ENCODE results near the gene ADAMTS14. TPM values are rescaled to one million over a fixed set of nuclear protein-coding genes. Genes with fewer than 3 reads are reported as not detected.

Gene ADAMTS14
- total RNA-seq, 1 donor: 3.0 TPM

DNA sequence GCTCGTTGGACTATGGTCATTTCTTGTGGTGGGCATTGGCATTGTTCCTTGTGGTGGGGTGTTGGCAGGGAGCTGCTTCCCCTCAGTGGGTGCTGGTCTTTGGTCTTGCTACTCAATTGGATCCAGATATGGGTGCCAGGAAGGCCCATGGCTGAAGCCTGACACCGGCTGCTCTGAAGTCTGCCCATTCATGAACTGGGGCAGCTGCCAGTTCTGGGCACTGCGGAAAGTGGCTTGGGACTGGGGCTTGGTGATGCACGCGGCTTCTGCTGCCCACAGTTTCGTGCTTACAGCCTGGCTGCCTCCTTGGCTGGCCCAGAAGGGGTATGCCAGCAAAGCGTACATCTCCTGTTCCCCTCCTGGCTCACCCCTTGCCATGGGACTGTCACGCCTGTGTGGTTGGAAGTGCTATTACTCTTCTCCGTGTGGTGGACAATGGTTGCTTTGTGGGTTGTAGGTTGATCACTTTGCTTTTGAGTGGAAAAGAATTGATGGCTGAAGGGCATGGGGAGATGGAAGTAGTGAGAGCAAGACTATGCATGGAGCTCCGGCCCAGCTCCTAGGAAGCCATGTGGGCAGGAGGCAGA lies 54.7 kb downstream of the ADAMTS14 start:
- DNase-seq (ENCODE audit: low read depth in 2 of 3, low spot score in 2 of 3): no peak

DNA sequence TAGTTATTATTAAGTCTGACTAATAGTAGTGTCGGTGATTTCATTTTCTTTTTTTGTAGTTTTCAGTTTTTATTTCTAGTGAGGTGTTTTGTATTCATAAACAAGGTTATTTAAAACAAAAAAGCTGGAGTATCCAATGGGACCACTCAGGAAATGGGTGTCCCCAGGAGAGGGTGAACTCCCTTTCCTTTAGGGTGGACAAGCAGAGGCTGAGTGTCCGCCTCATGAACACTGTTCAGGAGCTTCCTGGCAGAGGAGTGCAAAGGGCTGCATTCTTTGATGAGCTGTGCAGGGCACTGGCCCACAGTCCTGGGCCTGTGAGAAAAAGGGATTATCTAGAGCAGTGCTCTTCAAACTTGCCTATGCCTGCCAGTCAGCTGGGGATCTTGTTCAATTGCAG lies 56.0 kb downstream of the ADAMTS14 start:
- no peak for DNase-seq (ENCODE audit: low read depth in 2 of 3, low spot score in 2 of 3)

GRCh38 chr10:70729763-70730357 lies 57.6 kb downstream of the ADAMTS14 start:
- DNase-seq (ENCODE audit: low read depth in 2 of 3, low spot score in 2 of 3): no peak

- no peak for DNase-seq (ENCODE audit: low read depth in 2 of 3, low spot score in 2 of 3)
Measured at GRCh38 chr10:70730955-70731354, 58.6 kb downstream of the ADAMTS14 start.

- no peak for DNase-seq (ENCODE audit: low read depth in 2 of 3, low spot score in 2 of 3)
Measured at GRCh38 chr10:70732569-70732968, 60.3 kb downstream of the ADAMTS14 start.

DNA sequence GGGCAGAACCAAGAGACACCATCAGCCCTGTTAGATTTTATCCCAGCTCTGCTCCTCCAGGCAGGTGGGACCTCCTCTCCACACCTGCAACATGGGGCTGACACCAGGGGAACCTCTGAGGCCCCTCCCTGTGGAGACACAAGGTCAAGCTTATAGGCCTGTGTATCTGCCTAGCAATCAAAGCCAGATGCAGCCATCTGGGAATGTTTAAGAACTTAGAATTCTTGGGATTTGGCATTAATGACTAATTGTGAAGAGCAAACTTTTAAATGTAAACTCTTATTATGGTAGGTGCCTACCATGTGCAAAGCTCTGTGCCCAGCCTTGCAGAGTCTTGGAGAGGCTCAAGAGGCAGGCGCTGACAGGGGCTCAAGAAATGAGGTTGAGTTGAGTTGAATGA lies 60.7 kb downstream of the ADAMTS14 start:
- DNase-seq (ENCODE audit: low read depth in 2 of 3, low spot score in 2 of 3): no peak

DNA sequence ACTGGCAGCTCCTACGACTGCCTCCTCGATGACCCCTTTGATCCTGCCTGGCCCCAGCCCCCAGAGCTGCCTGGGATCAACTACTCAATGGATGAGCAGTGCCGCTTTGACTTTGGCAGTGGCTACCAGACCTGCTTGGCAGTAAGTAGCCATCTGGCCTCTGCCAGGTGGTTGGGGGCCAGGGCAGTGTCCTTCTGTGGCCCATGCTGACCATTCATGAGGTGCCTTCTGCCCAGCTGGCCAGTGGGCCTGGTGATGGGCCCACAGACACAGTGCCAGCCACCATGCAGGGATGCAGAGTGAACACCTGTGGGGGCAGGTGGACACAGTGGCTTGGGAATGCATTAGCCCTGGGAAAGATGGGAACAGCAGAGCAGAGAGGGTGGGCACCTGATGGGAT lies 62.9 kb downstream of the ADAMTS14 start:
- DNase-seq (ENCODE audit: low read depth in 2 of 3, low spot score in 2 of 3): no peak

GRCh38 chr10:70736525-70736924 lies 64.2 kb downstream of the ADAMTS14 start:
- DNase-seq (ENCODE audit: low read depth in 2 of 3, low spot score in 2 of 3): no peak

GRCh38 chr10:70737250-70737649 lies 64.9 kb downstream of the ADAMTS14 start:
- DNase-seq (ENCODE audit: low read depth in 2 of 3, low spot score in 2 of 3): no peak

GRCh38 chr10:70738006-70738760 lies 65.9 kb downstream of the ADAMTS14 start:
- DNase-seq (ENCODE audit: low read depth in 2 of 3, low spot score in 2 of 3): no peak

DNA sequence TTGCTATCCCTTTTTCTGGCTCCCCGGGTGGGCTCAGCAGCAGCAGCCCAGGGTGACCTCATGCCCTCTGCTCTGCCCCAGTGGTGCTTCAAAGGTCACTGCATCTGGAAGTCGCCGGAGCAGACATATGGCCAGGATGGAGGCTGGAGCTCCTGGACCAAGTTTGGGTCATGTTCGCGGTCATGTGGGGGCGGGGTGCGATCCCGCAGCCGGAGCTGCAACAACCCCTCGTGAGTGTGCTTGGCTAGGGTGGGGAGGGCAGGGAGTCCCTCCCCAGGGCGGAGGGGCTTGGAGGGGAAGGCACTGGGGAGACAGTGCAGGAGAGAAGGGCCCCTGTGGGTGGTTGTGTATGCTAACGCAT lies 66.4 kb downstream of the ADAMTS14 start:
- no peak for DNase-seq (ENCODE audit: low read depth in 2 of 3, low spot score in 2 of 3)

DNA sequence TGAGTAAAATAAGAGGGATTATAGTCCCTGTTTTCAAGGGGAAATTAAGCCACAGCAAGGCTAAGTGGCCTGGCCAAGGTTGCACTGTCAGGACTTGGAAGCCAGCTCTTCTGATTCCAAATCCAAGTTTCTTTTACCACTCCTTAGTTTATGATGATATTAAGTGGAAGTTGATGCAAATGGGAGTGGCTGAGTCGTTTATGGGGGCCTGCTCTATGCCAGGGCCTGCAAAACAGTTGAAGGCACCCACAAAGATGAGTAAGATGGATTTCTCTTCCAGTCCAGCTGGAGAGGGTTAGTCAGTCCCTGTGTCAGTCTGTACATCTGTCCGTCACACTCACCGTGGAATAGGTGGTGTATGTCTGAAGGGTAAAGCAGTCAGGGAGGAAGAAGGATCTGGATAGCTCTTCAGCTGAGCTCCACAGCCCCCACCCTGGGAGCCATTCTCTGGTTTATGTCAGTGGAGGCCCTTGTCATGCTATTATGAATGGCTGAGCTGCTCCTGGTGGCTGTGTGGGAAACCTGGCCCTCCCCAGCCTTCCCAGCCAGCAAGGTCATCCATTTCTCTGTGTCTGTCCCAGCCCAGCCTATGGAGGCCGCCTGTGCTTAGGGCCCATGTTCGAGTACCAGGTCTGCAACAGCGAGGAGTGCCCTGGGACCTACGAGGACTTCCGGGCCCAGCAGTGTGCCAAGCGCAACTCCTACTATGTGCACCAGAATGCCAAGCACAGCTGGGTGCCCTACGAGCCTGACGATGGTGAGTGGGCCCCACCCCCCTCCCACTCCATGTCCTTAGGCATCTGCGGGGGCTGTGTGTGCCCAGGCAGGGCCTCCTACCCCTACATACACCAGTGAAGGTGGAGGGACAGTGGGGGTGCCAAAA lies 68.3 kb downstream of the ADAMTS14 start:
- no peak for DNase-seq (ENCODE audit: low read depth in 2 of 3, low spot score in 2 of 3)

GRCh38 chr10:70742537-70743429 lies 70.5 kb downstream of the ADAMTS14 start:
- DNase-seq (ENCODE audit: low read depth in 2 of 3, low spot score in 2 of 3): peak in 2 of 3 donors; percentile 36 to 38

DNA sequence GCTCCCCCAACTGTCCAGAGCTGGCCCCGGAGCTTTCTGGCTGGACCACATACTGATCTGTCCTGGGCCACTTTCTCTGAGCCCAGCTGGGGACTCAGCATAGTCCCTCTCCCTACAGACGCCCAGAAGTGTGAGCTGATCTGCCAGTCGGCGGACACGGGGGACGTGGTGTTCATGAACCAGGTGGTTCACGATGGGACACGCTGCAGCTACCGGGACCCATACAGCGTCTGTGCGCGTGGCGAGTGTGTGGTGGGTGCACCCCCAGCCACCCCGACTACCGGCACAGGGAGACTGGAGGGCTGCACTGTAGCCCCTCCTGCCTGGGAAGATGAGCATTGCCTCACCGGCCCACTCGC lies 71.1 kb downstream of the ADAMTS14 start:
- DNase-seq (ENCODE audit: low read depth in 2 of 3, low spot score in 2 of 3): no peak

DNA sequence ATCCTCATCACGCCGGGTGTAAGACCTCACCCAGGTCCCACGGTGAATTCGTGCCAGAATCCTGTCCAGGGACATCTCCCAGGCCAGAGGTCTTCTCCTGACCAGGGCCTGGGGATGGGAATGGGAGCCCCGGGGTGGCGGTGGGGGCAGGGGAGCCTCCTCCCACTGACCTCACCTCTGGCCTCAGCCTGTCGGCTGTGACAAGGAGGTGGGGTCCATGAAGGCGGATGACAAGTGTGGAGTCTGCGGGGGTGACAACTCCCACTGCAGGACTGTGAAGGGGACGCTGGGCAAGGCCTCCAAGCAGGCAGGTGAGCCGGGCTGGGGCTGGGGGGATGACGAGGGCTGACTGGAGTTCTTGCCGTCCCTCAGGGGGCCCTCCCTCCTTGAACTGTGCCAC lies 71.6 kb downstream of the ADAMTS14 start:
- no peak for DNase-seq (ENCODE audit: low read depth in 2 of 3, low spot score in 2 of 3)

DNA sequence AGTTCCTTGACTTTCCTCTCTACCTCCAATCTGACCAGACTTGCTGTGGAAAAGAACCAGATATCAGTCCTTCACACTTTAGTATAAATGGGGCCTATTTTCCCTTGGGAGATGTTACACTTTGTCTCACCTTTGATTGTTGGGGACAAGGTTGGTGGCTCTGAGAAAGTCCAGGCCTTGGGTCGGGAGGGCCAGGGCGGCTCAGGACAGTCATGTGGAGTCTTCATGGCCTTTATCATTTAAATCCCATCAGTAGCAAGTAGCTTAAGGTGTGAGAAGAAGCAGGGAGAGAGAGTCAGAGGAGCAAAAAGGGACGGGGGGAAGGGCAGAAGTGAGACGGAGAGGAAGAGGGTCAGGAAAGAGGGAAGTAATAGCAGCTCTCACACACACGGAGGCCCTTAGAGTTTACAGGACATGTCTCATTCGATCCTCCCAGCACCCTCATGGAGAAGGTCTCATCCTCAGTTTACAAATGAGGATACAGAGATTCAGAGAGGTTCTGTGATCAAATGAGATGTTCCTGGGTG lies 72.4 kb downstream of the ADAMTS14 start:
- no peak for DNase-seq (ENCODE audit: low read depth in 2 of 3, low spot score in 2 of 3)

DNA sequence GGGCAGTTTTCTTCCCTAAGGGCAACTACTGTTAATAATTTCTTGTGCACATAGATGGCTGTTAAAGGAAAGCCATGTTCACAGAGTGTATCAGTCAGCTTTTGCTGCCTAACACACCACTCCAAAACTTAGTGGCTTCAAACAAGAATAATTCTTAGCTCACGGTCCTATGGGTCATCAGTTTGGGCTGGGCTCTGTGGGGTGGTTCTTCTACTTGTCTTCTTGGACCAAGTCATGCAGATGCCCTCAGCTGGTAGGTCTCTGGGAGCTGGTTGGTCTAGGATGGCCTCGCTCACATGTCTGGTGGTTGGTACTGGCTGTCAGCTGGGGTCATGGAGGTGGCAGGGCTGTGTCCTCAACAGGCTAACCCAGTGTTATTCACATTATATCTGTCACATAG lies 73.2 kb downstream of the ADAMTS14 start:
- DNase-seq (ENCODE audit: low read depth in 2 of 3, low spot score in 2 of 3): no peak

- DNase-seq (ENCODE audit: low read depth in 2 of 3, low spot score in 2 of 3): no peak
Measured at GRCh38 chr10:70747192-70747965, 75.1 kb downstream of the ADAMTS14 start.

DNA sequence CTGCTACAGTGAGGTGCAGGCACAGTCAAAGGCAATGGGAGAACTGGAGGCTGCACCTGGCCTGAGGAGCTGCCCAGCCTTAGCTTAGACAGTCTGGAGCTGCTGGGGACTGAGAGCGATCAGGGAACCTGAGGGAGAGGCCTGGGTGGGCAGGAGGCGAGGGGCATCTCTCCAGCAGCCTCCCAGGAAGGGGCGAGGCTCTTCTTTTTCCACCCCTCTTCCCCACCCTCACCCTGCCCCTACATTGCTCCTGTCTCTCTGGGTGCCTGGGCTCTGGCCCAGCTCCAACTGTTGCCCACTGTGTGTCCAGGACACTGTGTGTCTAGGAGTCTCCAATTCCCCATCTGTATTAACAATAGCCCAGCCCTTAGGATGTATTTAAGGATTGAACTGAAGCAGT lies 76.0 kb downstream of the ADAMTS14 start:
- DNase-seq (ENCODE audit: low read depth in 2 of 3, low spot score in 2 of 3): no peak

Data from hematopoietic multipotent progenitor cell (in vitro differentiated cells).